Upper lobe of left lung (tissue), 6 donors: ENCODE data around the gene CLDN1. TPM values are rescaled to one million over a fixed set of nuclear protein-coding genes. Genes with fewer than 3 reads are reported as not detected.

ENCODE experiments used
- ATAC-seq, 2 donors: fragments of 200-7000 bp; cut with Tn5 transposase; one replicate each; pipeline ENCODE4 v1.9.1; 2022; ENCODE audit warnings: mild to moderate bottlenecking in 2 of 2, moderate library complexity in 2 of 2; ENCODE audit not compliant: low FRiP score in 2 of 2
- DNase-seq, 2 donors: peaks; one replicate each; pipeline ENCODE4 v3.0.0-alpha.2; 2019 to 2020
- H3K27ac ChIP-seq, 4 donors: fragments of 200-600 bp; sonication (generic); one replicate each; pipeline ENCODE4 v1.5.1; 2016 to 2019
- H3K27me3 ChIP-seq, 4 donors: fragments of 200-600 bp; sonication (generic); one replicate each; pipeline ENCODE4 v1.5.1; 2017 to 2019
- H3K36me3 ChIP-seq, 4 donors: fragments of 200-600 bp; sonication (generic); one replicate each; pipeline ENCODE4 v1.5.1; 2016 to 2019
- H3K4me1 ChIP-seq, 4 donors: fragments of 200-600 bp; sonication (generic); one replicate each; pipeline ENCODE4 v1.5.1; 2018 to 2019
- H3K4me3 ChIP-seq, 4 donors: fragments of 200-600 bp; sonication (generic); one replicate each; pipeline ENCODE4 v1.5.1; 2017 to 2019; ENCODE audit warnings: mild to moderate bottlenecking in 2 of 4, moderate library complexity in 1 of 4
- H3K9me3 ChIP-seq, 4 donors: fragments of 200-600 bp; sonication (generic); one replicate each; pipeline ENCODE4 v1.5.1; 2018 to 2019
- EP300 ChIP-seq, 4 donors: sonication (generic); formaldehyde crosslinking; IDR thresholded peaks; one replicate each; pipeline ENCODE4 v1.5.1; 2017; ENCODE audit warnings: antibody characterized with exemption in 4 of 4, control low read depth in 2 of 4
- POLR2A ChIP-seq, 4 donors: fragments of 450-650 bp; IDR thresholded peaks; one replicate each; pipeline ENCODE4 v1.5.1; 2016 to 2017; ENCODE audit warnings: antibody characterized with exemption in 4 of 4, mild to moderate bottlenecking in 2 of 4
- POLR2AphosphoS5 ChIP-seq, 2 donors: sonication (generic); formaldehyde crosslinking; IDR thresholded peaks; one replicate each; pipeline ENCODE4 v1.5.1; 2017; ENCODE audit warnings: antibody characterized with exemption in 2 of 2
- WGBS, 2 donors: methylation state at CpG; one replicate each; pipeline ENCODE4 v1.1.5; 2017 to 2018; 5-methylcytosine and 5-hydroxymethylcytosine counted together
- total RNA-seq, 6 donors: library from RNA; depleted of rRNA in 4 of 6; stranded (reverse); fragments of >200 nt in 4 of 6; gene quantifications; one replicate each; pipeline versions ENCODE4 v1.1.0 to v1.2.1, GENCODE V29; 2016 to 2021
- TF ChIP-seq, protein P1 (sequence below), 6 experiments: fragments of 450-650 bp in 4 of 6; fragments of 200-600 bp in 2 of 6; sonication (generic) in 2 of 6; IDR thresholded peaks; one replicate each; pipeline ENCODE4 v1.5.1; 2016 to 2019; ENCODE audit warnings: antibody characterized with exemption in 6 of 6
- donor health status: DM: no; HTN: no; CAD: no; lungs with moderate emphysema.
- donor health status: DM: no; HTN: yes; CAD: no; lungs with severe emphysema.

CLDN1 gene
- total RNA-seq, 6 donors from 2014 or later = 2.7 to 26.8 (median 11.2) TPM

DNA sequence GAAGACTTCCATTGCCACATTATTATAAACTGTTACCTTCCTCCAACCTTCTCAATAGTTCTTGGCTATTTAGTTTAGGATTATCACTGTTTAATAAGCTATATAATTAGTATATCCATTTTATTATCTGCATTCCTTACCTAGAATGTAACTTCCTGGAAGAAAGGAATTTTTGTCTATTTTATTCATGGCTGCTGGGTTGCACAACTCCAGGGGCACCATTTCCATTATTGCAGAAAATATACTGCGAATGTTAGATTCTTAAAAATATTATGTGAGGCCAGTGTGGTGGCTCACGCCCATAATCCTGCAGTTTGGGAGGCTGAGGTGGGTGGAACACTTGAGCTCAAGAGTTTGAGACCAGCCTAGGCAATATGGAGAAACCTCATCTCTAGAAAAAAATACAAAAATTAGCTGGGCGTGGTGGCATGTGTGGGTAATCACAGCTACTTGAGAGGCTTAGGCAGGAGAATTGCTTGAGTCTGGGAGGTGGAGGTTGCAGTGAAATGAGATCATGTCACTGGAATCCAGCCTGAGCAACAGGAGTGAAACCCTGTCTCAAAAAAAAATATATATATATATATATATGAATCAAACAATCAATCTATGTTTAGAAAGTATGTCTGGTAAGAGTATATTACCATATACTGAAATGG lies 19.9 kb downstream of the CLDN1 start:
- Histone ChIP-seq H3K27ac (no peak overlapping the region), H3K36me3 (no peaks in the 10 kb centered on the region), H3K9me3 (no peaks in the 10 kb centered on the region), H3K4me1 (no peaks in the 10 kb centered on the region), H3K4me3 (no peak overlapping the region), H3K27me3 (no peaks in the 10 kb centered on the region)
- ATAC-seq (no peak), DNase-seq (no peak)
- WGBS, 2 donors = 88 to 96% methylated on average over 3 of the region's 3 CpGs
- TF ChIP-seq POLR2AphosphoS5 (IDR thresholded peaks at IDR 0.05) = no peak
- TF ChIP-seq, protein P1, sequence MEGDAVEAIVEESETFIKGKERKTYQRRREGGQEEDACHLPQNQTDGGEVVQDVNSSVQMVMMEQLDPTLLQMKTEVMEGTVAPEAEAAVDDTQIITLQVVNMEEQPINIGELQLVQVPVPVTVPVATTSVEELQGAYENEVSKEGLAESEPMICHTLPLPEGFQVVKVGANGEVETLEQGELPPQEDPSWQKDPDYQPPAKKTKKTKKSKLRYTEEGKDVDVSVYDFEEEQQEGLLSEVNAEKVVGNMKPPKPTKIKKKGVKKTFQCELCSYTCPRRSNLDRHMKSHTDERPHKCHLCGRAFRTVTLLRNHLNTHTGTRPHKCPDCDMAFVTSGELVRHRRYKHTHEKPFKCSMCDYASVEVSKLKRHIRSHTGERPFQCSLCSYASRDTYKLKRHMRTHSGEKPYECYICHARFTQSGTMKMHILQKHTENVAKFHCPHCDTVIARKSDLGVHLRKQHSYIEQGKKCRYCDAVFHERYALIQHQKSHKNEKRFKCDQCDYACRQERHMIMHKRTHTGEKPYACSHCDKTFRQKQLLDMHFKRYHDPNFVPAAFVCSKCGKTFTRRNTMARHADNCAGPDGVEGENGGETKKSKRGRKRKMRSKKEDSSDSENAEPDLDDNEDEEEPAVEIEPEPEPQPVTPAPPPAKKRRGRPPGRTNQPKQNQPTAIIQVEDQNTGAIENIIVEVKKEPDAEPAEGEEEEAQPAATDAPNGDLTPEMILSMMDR (IDR thresholded peaks at IDR 0.05) = no peak

GRCh38 chr3:190301591-190301990 lies 20.7 kb downstream of the CLDN1 start:
- Histone ChIP-seq H3K4me3 (no peak overlapping the region), H3K27me3 (no peaks in the 10 kb centered on the region), H3K27ac (no peak overlapping the region), H3K36me3 (no peaks in the 10 kb centered on the region), H3K9me3 (no peaks in the 10 kb centered on the region), H3K4me1 (no peaks in the 10 kb centered on the region)
- no peak for TF ChIP-seq EP300 (IDR thresholded peaks at IDR 0.05)
- ATAC-seq (no peak), DNase-seq (no peak)
- WGBS, 2 donors = 28 to 30% methylated on average over 3 of the region's 3 CpGs

DNA sequence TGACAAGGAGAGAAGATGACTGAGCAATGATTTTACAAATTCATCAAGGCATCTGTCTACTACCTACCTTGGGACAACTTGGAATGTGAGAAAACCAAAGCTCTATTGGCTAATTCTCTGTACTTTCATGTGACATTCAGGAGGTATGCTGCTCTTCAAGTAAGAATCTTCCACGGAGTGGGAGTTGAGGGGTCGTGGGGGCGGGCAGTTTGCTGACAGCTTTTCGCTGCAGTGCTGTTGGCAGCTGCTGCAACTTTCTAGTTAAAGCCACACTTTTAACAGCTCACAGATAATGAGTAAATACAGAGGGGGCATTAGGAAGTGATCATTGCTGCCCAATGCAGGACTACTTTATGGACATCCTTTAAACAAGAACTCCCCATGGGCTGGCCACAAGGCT lies 22.3 kb downstream of the CLDN1 start:
- H3K9me3 ChIP-seq = no peaks in the 10 kb centered on the region
- no peaks in the 10 kb centered on the region for H3K36me3 ChIP-seq
- no peak for ATAC-seq
- 61% methylated on average over 4 of the region's 4 CpGs; no CpG with 5 or more reads in 1 of the 2 donors for WGBS, 2 donors
- H3K4me3 ChIP-seq = no peak overlapping the region
- H3K27ac ChIP-seq = no peak overlapping the region
- no peaks in the 10 kb centered on the region for H3K27me3 ChIP-seq
- no peak for DNase-seq
- TF ChIP-seq EP300 (IDR thresholded peaks at IDR 0.05) = no peak
- TF ChIP-seq POLR2AphosphoS5 (IDR thresholded peaks at IDR 0.05) = no peak
- TF ChIP-seq POLR2A (IDR thresholded peaks at IDR 0.05) = no peak
- TF ChIP-seq, protein P1 (IDR thresholded peaks at IDR 0.05) = no peak
- H3K4me1 ChIP-seq = no peaks in the 10 kb centered on the region

DNA sequence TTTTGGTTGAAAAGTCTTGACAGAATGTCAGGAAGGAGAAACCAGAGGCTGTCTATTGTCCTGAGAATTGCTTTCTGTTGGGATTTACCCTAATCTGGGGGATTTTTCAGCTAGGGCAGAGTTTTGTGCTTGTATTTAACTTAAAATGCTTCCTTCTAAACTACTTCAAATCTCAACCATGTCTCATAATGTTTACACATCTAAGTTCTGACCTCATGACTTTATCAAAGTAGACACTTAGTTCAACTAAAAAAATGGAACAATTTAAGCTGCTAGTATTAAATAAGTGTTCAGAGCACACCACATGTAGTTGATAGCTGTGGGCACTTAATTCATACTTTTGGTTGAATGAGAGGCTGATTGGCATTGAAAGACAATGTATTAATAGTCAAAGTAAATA lies 28.2 kb downstream of the CLDN1 start:
- TF ChIP-seq POLR2A (IDR thresholded peaks at IDR 0.05) (no peak), POLR2AphosphoS5 (IDR thresholded peaks at IDR 0.05) (no peak), EP300 (IDR thresholded peaks at IDR 0.05) (no peak)
- TF ChIP-seq, protein P1 (IDR thresholded peaks at IDR 0.05) = no peak
- peaks cover 0 to 8% (median 2%) of the 10 kb centered on the region in 4 donors for H3K9me3 ChIP-seq
- H3K4me1 ChIP-seq = no peaks in the 10 kb centered on the region
- H3K36me3 ChIP-seq = no peaks in the 10 kb centered on the region
- no peaks in the 10 kb centered on the region for H3K27me3 ChIP-seq
- ATAC-seq = no peak
- no peak for DNase-seq
- no peak overlapping the region for H3K27ac ChIP-seq
- H3K4me3 ChIP-seq = no peak overlapping the region

DNA sequence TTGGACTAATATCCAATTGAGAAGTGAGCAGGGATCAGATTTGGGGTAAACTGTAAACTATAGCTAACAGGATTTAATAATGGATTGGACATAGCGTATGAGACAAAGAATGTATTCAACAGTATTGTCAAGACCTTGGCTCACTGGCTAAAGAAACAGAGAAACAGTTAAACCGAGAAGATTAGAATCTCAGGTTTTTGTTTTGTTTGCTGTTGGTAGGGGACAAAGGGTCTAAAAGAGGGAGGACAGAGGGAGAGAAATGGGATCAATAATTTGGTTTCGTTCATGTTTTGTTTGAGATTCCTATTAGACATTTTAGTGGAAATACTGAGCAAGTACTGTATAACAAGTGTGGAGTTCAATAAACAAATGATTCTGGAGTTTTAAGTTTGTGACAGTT lies 28.6 kb downstream of the CLDN1 start:
- DNase-seq (no peak), ATAC-seq (no peak)
- H3K4me3 ChIP-seq = no peak overlapping the region
- H3K27me3 ChIP-seq = no peaks in the 10 kb centered on the region
- no peak overlapping the region for H3K27ac ChIP-seq
- TF ChIP-seq EP300 (IDR thresholded peaks at IDR 0.05) (no peak), POLR2A (IDR thresholded peaks at IDR 0.05) (no peak), POLR2AphosphoS5 (IDR thresholded peaks at IDR 0.05) (no peak)
- TF ChIP-seq, protein P1 (IDR thresholded peaks at IDR 0.05) = no peak
- H3K36me3 ChIP-seq = no peaks in the 10 kb centered on the region
- no peaks in the 10 kb centered on the region for H3K4me1 ChIP-seq
- 83 to 85% methylated on average over 3 of the region's 3 CpGs for WGBS, 2 donors
- peaks cover 0 to 8% (median 2%) of the 10 kb centered on the region in 4 donors for H3K9me3 ChIP-seq
